Measurements from ENCODE around the gene HOXD11.

Gene HOXD11

GRCh38 chr2:176090862-176091261 lies 16.2 kb upstream of the HOXD11 start:
- no peak for TF ChIP-seq CTCF (IDR thresholded peaks at IDR 0.05; ENCODE audit: control insufficient read depth, insufficient read depth, low read depth, low read length, missing control alignments)
- DNase-seq (ENCODE audit: low read depth), result no peak
- no peak overlapping the region for H3K4me3 ChIP-seq (ENCODE audit: control insufficient read depth, low read depth, low read length)

- no peak for TF ChIP-seq CTCF (IDR thresholded peaks at IDR 0.05; ENCODE audit: control insufficient read depth, insufficient read depth, low read depth, low read length, missing control alignments)
- no peak overlapping the region for H3K4me3 ChIP-seq (ENCODE audit: control insufficient read depth, low read depth, low read length)
- no peak for DNase-seq (ENCODE audit: low read depth)
These were observed 15.5 kb upstream of the HOXD11 start for GRCh38 chr2:176091329-176092258.

GRCh38 chr2:176092270-176093144 lies 14.6 kb upstream of the HOXD11 start, which contains the start of gene HOXD13:
Gene HOXD13, plus strand, starts transcription at chr2:176092721. Its CDS starts 170 bp downstream, at chr2:176092891.
- H3K4me3 ChIP-seq (ENCODE audit: control insufficient read depth, low read depth, low read length), result peak within 1 kb of the TSS; percentile 42
- TF ChIP-seq CTCF (IDR thresholded peaks at IDR 0.05; ENCODE audit: control insufficient read depth, insufficient read depth, low read depth, low read length, missing control alignments), result no peak
- no peak for DNase-seq (ENCODE audit: low read depth)

GRCh38 chr2:176093145-176093897 lies 13.8 kb upstream of the HOXD11 start:
- H3K4me3 ChIP-seq (ENCODE audit: control insufficient read depth, low read depth, low read length), result peak overlapping the region; percentile 42
- DNase-seq (ENCODE audit: low read depth), result no peak
- TF ChIP-seq CTCF (IDR thresholded peaks at IDR 0.05; ENCODE audit: control insufficient read depth, insufficient read depth, low read depth, low read length, missing control alignments), result peak; percentile 45

GRCh38 chr2:176093898-176094249 lies 13.2 kb upstream of the HOXD11 start:
- H3K4me3 ChIP-seq (ENCODE audit: control insufficient read depth, low read depth, low read length), result no peak overlapping the region
- no peak for TF ChIP-seq CTCF (IDR thresholded peaks at IDR 0.05; ENCODE audit: control insufficient read depth, insufficient read depth, low read depth, low read length, missing control alignments)
- no peak for DNase-seq (ENCODE audit: low read depth)

GRCh38 chr2:176094349-176094748 lies 12.7 kb upstream of the HOXD11 start:
- no peak for TF ChIP-seq CTCF (IDR thresholded peaks at IDR 0.05; ENCODE audit: control insufficient read depth, insufficient read depth, low read depth, low read length, missing control alignments)
- no peak for DNase-seq (ENCODE audit: low read depth)
- no peak overlapping the region for H3K4me3 ChIP-seq (ENCODE audit: control insufficient read depth, low read depth, low read length)
